ENCODE measurements around the gene ABHD12.

- TF ChIP-seq CTCF (IDR thresholded peaks at IDR 0.05; ENCODE audit: low read length), result no peak
- TF ChIP-seq EZH2 (IDR thresholded peaks at IDR 0.05; ENCODE audit: borderline replicate concordance, low read length), result no peak
Measured at GRCh38 chr20:25345721-25346120, 44.9 kb downstream of the ABHD12 start.

All from OCI-LY1 (cell line).